NT2/D1 (cell line): Measurements from ENCODE around the gene ACSF3.

Source experiments
- DNase-seq: peaks from one replicate; pipeline ENCODE4 v3.0.0-alpha.2; 2011; ENCODE audit warnings: low read depth, low spot score
- H3K27me3 ChIP-seq: 2 replicates; pipeline ENCODE4 v1.6.0; 2011; ENCODE audit warnings: mild to moderate bottlenecking; ENCODE audit not compliant: insufficient read length, insufficient read depth
- H3K36me3 ChIP-seq: 2 replicates; pipeline ENCODE4 v1.6.1; 2011; ENCODE audit warnings: mild to moderate bottlenecking, low read length, mixed read lengths; ENCODE audit not compliant: insufficient read depth, insufficient read length
- H3K4me1 ChIP-seq: 2 replicates; pipeline ENCODE4 v1.5.1; 2011; ENCODE audit not compliant: insufficient read depth, insufficient read length
- H3K4me3 ChIP-seq: 2 replicates; pipeline ENCODE4 v1.5.1; 2011; ENCODE audit warnings: low read depth; ENCODE audit not compliant: insufficient read length
- H3K9ac ChIP-seq: 2 replicates; pipeline ENCODE4 v1.6.0; 2011; ENCODE audit warnings: low read depth; ENCODE audit not compliant: insufficient read length
- H3K9me3 ChIP-seq: 2 replicates; pipeline ENCODE4 v1.5.1; 2011; ENCODE audit warnings: mild to moderate bottlenecking, low read length; ENCODE audit not compliant: insufficient read depth
- SUZ12 ChIP-seq: IDR thresholded peaks from 2 replicates; pipeline ENCODE4 v1.6.1; 2011; ENCODE audit not compliant: insufficient read length, insufficient read depth; ENCODE audit errors: extremely low read depth
- YY1 ChIP-seq: IDR thresholded peaks from 2 replicates; pipeline ENCODE4 v1.6.1; 2011; ENCODE audit not compliant: insufficient read length, insufficient read depth
- ZNF274 ChIP-seq: IDR thresholded peaks from 2 replicates; pipeline ENCODE4 v1.6.1; 2011; ENCODE audit warnings: mild to moderate bottlenecking, low read depth, low read length

Gene ACSF3

GRCh38 chr16:89104303-89104702, 10.7 kb downstream of the ACSF3 start:
- TF ChIP-seq YY1 (no peak), ZNF274 (no peak), SUZ12 (no peak)
- Histone ChIP-seq H3K9ac (no peak overlapping the region), H3K36me3 (peaks cover 85% of the 10 kb centered on the region), H3K4me1 (no peaks in the 10 kb centered on the region), H3K27me3 (no peaks in the 10 kb centered on the region), H3K9me3 (no peaks in the 10 kb centered on the region), H3K4me3 (no peak overlapping the region)
- DNase-seq, result no peak

- no peak for DNase-seq
- no peak for TF ChIP-seq ZNF274
- TF ChIP-seq SUZ12, result no peak
- no peak for TF ChIP-seq YY1
- Histone ChIP-seq H3K36me3 (peaks cover 85% of the 10 kb centered on the region), H3K4me1 (no peaks in the 10 kb centered on the region), H3K9me3 (no peaks in the 10 kb centered on the region), H3K4me3 (no peak overlapping the region), H3K27me3 (no peaks in the 10 kb centered on the region), H3K9ac (no peak overlapping the region)
These were observed 11.4 kb downstream of the ACSF3 start for GRCh38 chr16:89104930-89105571.

- DNase-seq, result no peak
- H3K9ac ChIP-seq, result no peak overlapping the region
- H3K27me3 ChIP-seq, result no peaks in the 10 kb centered on the region
- no peaks in the 10 kb centered on the region for H3K9me3 ChIP-seq
- peaks cover 87% of the 10 kb centered on the region for H3K36me3 ChIP-seq
- TF ChIP-seq ZNF274 (no peak), SUZ12 (no peak), YY1 (no peak)
- no peak overlapping the region for H3K4me3 ChIP-seq
- H3K4me1 ChIP-seq, result no peaks in the 10 kb centered on the region
These were observed 12.0 kb downstream of the ACSF3 start for GRCh38 chr16:89105599-89106151.

GRCh38 chr16:89106533-89107202, 13.0 kb downstream of the ACSF3 start:
- no peak for TF ChIP-seq ZNF274
- TF ChIP-seq SUZ12, result no peak
- no peak for TF ChIP-seq YY1
- no peak for DNase-seq
- Histone ChIP-seq H3K36me3 (peaks cover 87% of the 10 kb centered on the region), H3K9me3 (no peaks in the 10 kb centered on the region), H3K9ac (no peak overlapping the region), H3K4me1 (no peaks in the 10 kb centered on the region), H3K27me3 (no peaks in the 10 kb centered on the region), H3K4me3 (no peak overlapping the region)

- TF ChIP-seq YY1 (no peak), ZNF274 (no peak), SUZ12 (no peak)
- H3K4me1 ChIP-seq, result no peaks in the 10 kb centered on the region
- no peaks in the 10 kb centered on the region for H3K27me3 ChIP-seq
These were observed 13.5 kb downstream of the ACSF3 start for GRCh38 chr16:89107203-89107582.

GRCh38 chr16:89108416-89108815, 14.8 kb downstream of the ACSF3 start:
- Histone ChIP-seq H3K9me3 (no peaks in the 10 kb centered on the region), H3K9ac (no peak overlapping the region)

More at GRCh38 chr16:89107203-89107582, 13.5 kb downstream of the ACSF3 start:
- no peaks in the 10 kb centered on the region for H3K9me3 ChIP-seq
- H3K36me3 ChIP-seq, result peaks cover 87% of the 10 kb centered on the region
- no peak overlapping the region for H3K4me3 ChIP-seq
- H3K9ac ChIP-seq, result no peak overlapping the region
- no peak for DNase-seq

GRCh38 chr16:89110641-89111040, 17.0 kb downstream of the ACSF3 start:
- Histone ChIP-seq H3K36me3 (peaks cover 86% of the 10 kb centered on the region), H3K4me1 (peaks cover 33% of the 10 kb centered on the region), H3K27me3 (no peaks in the 10 kb centered on the region), H3K9me3 (no peaks in the 10 kb centered on the region), H3K9ac (no peak overlapping the region), H3K4me3 (no peak overlapping the region)
- no peak for TF ChIP-seq YY1
- DNase-seq, result no peak

More at GRCh38 chr16:89108416-89108815, 14.8 kb downstream of the ACSF3 start:
- TF ChIP-seq SUZ12 (no peak), YY1 (no peak), ZNF274 (no peak)
- Histone ChIP-seq H3K4me1 (peaks cover 11% of the 10 kb centered on the region), H3K4me3 (no peak overlapping the region), H3K27me3 (no peaks in the 10 kb centered on the region), H3K36me3 (peaks cover 87% of the 10 kb centered on the region)
- DNase-seq, result no peak
